ENCODE results near the gene PTPRN2. TPM values are rescaled to one million over a fixed set of nuclear protein-coding genes. Genes with fewer than 3 reads are reported as not detected.

The PTPRN2 gene
- total RNA-seq, 4 donors from 2014 or later, result 2.0 to 9.5 (median 2.6) TPM

DNA sequence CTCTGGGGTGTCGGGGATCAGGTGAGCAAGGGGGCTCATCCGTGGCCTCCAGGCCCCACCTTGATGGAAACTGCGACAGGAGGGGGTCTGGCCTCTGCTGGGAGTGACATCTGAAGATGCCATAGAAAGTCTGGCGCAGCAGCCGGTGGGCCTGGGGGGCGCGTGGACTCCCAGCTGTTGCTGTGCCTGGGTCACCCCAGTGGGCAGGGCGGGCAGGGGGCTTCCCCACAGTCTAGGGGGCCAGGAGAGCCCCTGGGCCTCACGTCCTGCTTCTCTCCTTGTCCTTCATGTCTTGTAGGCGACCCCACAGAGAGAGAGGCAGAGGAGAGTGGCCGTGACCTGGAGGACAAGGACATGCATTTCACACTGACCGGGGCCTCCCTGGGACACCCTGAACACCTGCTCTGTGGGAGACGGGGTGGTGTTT, 800.3 kb downstream of the PTPRN2 start:
- TF ChIP-seq, protein P1, sequence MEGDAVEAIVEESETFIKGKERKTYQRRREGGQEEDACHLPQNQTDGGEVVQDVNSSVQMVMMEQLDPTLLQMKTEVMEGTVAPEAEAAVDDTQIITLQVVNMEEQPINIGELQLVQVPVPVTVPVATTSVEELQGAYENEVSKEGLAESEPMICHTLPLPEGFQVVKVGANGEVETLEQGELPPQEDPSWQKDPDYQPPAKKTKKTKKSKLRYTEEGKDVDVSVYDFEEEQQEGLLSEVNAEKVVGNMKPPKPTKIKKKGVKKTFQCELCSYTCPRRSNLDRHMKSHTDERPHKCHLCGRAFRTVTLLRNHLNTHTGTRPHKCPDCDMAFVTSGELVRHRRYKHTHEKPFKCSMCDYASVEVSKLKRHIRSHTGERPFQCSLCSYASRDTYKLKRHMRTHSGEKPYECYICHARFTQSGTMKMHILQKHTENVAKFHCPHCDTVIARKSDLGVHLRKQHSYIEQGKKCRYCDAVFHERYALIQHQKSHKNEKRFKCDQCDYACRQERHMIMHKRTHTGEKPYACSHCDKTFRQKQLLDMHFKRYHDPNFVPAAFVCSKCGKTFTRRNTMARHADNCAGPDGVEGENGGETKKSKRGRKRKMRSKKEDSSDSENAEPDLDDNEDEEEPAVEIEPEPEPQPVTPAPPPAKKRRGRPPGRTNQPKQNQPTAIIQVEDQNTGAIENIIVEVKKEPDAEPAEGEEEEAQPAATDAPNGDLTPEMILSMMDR (IDR thresholded peaks at IDR 0.05), result no peak
- ATAC-seq (ENCODE audit: low FRiP score), result no peak
- no peak for DNase-seq (ENCODE audit: low spot score)

DNA sequence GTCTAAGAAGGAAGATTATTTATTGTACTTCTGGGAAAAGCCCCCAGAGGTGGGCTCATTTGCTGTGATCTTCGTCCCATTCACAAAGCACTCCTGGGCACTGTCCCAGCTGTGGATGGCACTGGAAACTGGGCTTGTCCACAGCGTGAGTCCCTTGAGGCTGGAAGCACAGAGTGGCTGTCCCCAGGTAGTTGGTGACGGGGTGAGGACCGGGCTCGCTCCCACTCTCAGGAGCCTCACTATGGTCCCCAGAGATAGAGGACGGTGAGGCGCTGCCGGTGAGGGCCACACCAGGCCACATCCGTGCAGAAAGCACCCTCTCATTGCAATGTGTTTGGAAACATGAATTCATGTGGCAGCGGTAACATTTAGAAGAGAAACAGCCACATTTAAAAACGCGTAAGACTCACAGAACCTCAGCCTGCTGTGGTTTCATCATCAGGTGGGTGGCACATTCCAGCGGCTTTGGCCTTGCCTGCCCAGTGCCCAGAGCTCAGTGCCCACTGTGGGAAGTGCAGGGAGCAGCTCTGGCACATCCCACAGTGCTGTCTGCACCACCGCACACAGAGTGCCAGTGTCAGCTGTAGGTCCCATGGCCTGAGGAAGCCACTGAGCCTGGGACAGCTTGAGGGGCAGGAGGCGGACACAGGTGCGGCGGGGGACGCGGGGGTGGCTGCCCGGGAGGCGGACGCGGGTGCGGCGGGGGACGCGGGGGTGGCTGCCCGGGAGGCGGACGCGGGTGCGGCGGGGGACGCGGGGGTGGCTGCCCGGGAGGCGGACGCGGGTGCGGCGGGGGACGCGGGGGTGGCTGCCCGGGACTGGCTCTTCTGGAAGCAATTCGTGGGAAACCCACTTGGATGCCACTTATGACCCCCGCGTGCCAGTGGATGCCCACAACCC, 801.0 kb downstream of the PTPRN2 start:
- DNase-seq (ENCODE audit: low spot score), result no peak
- no peak for ATAC-seq (ENCODE audit: low FRiP score)
- TF ChIP-seq, protein P1 (IDR thresholded peaks at IDR 0.05), result no peak

DNA sequence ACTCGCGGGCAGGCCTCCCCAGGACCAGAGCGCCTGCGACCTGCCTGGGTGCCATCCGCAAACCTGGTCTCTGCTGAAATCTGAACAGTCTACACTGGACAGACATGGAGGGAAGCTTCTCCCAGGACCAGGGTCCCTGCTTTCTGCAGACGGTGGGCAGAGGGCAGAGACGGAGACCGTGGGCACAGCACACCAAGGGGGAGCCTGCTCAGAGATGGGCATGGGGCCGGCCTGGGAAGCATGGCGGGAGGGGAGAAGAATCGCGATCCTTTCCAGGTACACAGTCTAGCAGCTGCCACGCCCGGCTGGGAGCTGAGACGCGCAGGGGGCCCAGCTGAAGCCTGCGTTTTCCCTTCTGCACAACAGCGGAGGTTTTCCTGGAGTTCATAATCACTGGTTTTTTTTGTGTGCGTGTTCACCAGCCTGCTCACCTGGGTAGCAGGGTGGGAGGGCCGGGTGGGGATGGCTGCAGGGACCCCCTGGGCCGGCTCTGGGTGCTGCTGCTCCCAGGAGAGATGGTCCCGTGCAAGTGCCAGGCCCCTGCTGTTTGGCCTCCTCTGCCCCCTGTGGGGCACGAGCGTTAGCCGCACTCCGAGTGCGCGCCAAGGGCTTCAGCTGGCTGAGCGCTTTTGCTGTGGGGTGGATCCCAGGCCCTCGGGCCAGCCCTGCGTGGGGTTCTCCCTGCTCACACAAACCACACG, 802.0 kb downstream of the PTPRN2 start:
- DNase-seq (ENCODE audit: low spot score), result no peak
- TF ChIP-seq, protein P1 (IDR thresholded peaks at IDR 0.05), result no peak

DNA sequence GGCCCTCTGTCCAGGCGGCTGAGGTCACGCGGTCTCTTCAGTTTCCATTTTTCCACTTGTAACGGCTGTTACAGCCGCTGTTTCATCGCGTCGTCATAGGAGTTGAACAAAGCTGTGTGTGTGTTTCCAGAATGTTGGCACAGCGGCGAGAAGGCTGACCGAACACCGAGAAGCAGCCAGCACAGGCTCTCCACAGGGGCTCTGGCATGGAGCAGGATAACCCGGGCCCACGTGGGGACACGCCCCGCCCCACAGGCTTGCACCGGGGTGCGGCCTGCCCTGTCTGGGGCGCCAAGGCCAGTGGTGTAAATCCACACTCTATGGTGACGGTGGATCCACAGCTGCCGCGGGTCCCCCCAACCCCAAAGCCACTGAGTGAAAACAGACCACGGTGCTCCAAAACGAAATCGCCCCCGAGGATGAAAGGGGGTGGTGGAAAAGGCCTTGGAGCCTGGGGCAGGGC, 802.6 kb downstream of the PTPRN2 start:
- no peak for ATAC-seq (ENCODE audit: low FRiP score)
- no peak for DNase-seq (ENCODE audit: low spot score)
- TF ChIP-seq, protein P1 (IDR thresholded peaks at IDR 0.05), result no peak

More for the DNA sequence above, 802.0 kb downstream of the PTPRN2 start:
- no peak for ATAC-seq (ENCODE audit: low FRiP score)

DNA sequence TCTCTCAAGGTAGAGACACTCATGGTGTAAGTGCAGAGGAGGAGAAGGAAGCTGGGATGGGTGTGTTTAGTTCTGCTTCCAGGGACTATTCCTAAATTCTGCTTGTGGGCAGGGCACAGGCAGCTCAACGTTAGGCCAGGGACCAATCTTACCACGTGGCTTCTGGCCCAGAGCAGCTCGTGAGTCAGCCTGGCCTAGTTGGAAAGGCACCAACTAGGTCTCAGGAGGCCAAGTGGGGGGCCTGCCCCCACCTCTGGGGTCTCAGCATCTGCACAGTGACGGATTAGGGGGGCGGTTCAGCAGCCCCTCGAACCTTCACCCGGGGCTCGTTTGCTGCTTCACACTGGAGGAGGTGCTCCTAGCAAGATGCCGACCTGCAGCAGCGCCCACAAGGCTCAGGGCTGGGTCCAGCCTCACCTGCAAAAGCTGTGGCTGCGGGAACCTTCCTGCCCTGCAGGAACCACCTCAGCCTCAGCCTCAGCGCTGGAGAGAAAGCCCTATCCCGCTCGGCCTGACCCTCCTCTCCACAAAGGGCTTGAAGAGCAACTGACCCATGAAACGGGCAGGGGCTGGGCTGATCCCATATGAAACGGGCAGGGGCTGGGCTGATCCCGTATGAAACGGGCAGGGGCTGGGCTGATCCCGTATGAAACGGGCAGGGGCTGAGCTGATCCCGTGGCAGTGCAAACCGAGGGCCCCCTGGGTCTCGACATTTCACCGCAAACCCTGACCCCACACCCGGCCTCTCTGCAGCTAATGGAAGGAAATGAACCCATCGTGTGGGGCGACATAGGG, 803.4 kb downstream of the PTPRN2 start:
- DNase-seq (ENCODE audit: low spot score), result no peak
- TF ChIP-seq, protein P1 (IDR thresholded peaks at IDR 0.05), result no peak
- ATAC-seq (ENCODE audit: low FRiP score), result no peak

DNA sequence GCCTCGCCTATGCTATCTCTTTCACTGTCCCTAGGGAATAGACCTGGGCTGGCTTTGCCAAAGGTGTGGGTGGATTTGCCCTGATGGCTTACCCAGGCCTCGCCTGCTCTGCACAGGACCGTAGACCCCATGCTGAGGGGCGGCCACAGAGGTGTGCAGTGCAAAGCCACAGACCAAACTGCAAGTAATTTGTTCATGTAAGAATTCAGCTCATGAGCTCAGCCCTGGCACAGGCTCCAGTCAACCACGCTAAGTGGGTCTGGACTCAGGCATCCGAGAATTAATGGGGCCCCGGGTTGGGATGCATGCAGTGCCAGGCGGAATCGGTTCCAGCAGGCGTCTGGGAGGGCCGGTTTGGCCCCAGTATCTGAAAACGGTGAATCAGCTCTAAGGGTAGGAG, 805.6 kb downstream of the PTPRN2 start:
- TF ChIP-seq, protein P1 (IDR thresholded peaks at IDR 0.05), result no peak
- ATAC-seq (ENCODE audit: low FRiP score) (no peak), DNase-seq (ENCODE audit: low spot score) (no peak)

Data from omental fat pad (tissue), 4 donors.